Neural cell (in vitro differentiated cells): ENCODE results near the gene SLC29A4. TPM values are rescaled to one million over a fixed set of nuclear protein-coding genes. Genes with fewer than 3 reads are reported as not detected.
"Not testable (repeated sequence)": the region's sequence is repeated elsewhere in the genome, so short reads cannot be mapped to it uniquely, and the experiment has no call there.

ENCODE experiments used
- H2AFZ ChIP-seq: fragments of 200-600, 300-800 bp; sonication (generic), shearing (Covaris generic); 2 replicates; pipeline ENCODE4 v1.6.0; 2014; ENCODE audit warnings: low read depth, mild to moderate bottlenecking, antibody characterized with exemption, low read length, moderate library complexity
- H3F3A ChIP-seq: fragments of 200-600 bp; shearing (Covaris generic); 2 replicates; pipeline ENCODE4 v1.6.1; 2016; ENCODE audit warnings: mild to moderate bottlenecking, moderate library complexity, mixed read lengths, antibody characterized with exemption, low read length; ENCODE audit not compliant: insufficient read depth, poor library complexity, severe bottlenecking
- H3K27ac ChIP-seq: fragments of 200-600, 300-800 bp; sonication (generic), shearing (Covaris generic); 2 replicates; pipeline ENCODE4 v1.5.1; 2014; ENCODE audit warnings: mild to moderate bottlenecking, low read length, moderate library complexity
- H3K27me3 ChIP-seq: fragments of 300-800, 200-600 bp; sonication (generic), shearing (Covaris generic); 2 replicates; pipeline ENCODE4 v1.6.0; 2014; ENCODE audit warnings: mild to moderate bottlenecking, low read depth, low read length, moderate library complexity; ENCODE audit not compliant: insufficient read depth
- H3K36me3 ChIP-seq: fragments of 300-800, 200-600 bp; sonication (generic), shearing (Covaris generic); 2 replicates; pipeline ENCODE4 v1.5.1; 2014; ENCODE audit warnings: mild to moderate bottlenecking, antibody characterized with exemption, low read length, moderate library complexity; ENCODE audit not compliant: insufficient read depth
- H3K4me2 ChIP-seq: fragments of 300-800, 200-600 bp; sonication (generic), shearing (Covaris generic); 2 replicates; pipeline ENCODE4 v1.6.0; 2014; ENCODE audit warnings: mild to moderate bottlenecking, low read length
- H3K4me3 ChIP-seq: fragments of 300-800, 200-600 bp; sonication (generic), shearing (Covaris generic); 2 replicates; pipeline ENCODE4 v1.5.1; 2014; ENCODE audit warnings: mild to moderate bottlenecking, low read length, moderate library complexity
- H3K79me2 ChIP-seq: fragments of 200-600 bp; shearing (Covaris generic); replicated peaks from 2 replicates; pipeline ENCODE4 v1.6.0; 2014; ENCODE audit warnings: mild to moderate bottlenecking, low read length, moderate library complexity; ENCODE audit not compliant: insufficient read depth
- H3K9ac ChIP-seq: fragments of 300-800, 200-600 bp; sonication (generic), shearing (Covaris generic); 2 replicates; pipeline ENCODE4 v1.6.1; 2016; ENCODE audit warnings: mild to moderate bottlenecking, low read length, mixed read lengths
- H3K9me2 ChIP-seq: fragments of 200-600 bp; shearing (Covaris generic); 2 replicates; pipeline ENCODE4 v1.6.1; 2016; ENCODE audit warnings: mild to moderate bottlenecking, low read length, mixed read lengths; ENCODE audit not compliant: insufficient read depth
- H3K9me3 ChIP-seq: fragments of 200-600, 300-800 bp; sonication (generic), shearing (Covaris generic); 2 replicates; pipeline ENCODE4 v1.6.1; 2016; ENCODE audit warnings: mild to moderate bottlenecking, mixed run types, low read length, moderate library complexity, mixed read lengths
- H4K20me1 ChIP-seq: fragments of 200-600 bp; shearing (Covaris generic); 2 replicates; pipeline ENCODE4 v1.6.1; 2016; ENCODE audit warnings: mild to moderate bottlenecking, mixed run types; ENCODE audit not compliant: insufficient read depth
- CTCF ChIP-seq: fragments of 450-650 bp; IDR thresholded peaks from 2 replicates; pipeline ENCODE4 v1.5.1; 2014; ENCODE audit warnings: antibody characterized with exemption, mild to moderate bottlenecking, moderate library complexity; ENCODE audit not compliant: poor library complexity, severe bottlenecking
- EP300 ChIP-seq: fragments of 450-650 bp; conservative IDR thresholded peaks from 2 replicates; pipeline ENCODE4 v1.6.1; 2014; ENCODE audit warnings: antibody characterized with exemption, mild to moderate bottlenecking, moderate library complexity; ENCODE audit not compliant: poor library complexity, severe bottlenecking
- EZH2 ChIP-seq: fragments of 200-600, 300-800 bp; shearing (Covaris generic), sonication (generic); IDR thresholded peaks from 2 replicates; pipeline ENCODE4 v1.6.1; 2014; ENCODE audit warnings: antibody characterized with exemption, low read length, borderline replicate concordance, mild to moderate bottlenecking; ENCODE audit not compliant: insufficient read depth, poor library complexity, severe bottlenecking
- MXI1 ChIP-seq: fragments of 450-650 bp; conservative IDR thresholded peaks from 2 replicates; pipeline ENCODE4 v1.6.1; 2014; ENCODE audit warnings: antibody characterized with exemption, mild to moderate bottlenecking; ENCODE audit not compliant: poor library complexity, severe bottlenecking
- POLR2AphosphoS5 ChIP-seq: IDR thresholded peaks from 2 replicates; pipeline ENCODE4 v1.6.1; 2012
- RAD21 ChIP-seq: fragments of 450-650 bp; conservative IDR thresholded peaks from 2 replicates; pipeline ENCODE4 v1.6.1; 2014; ENCODE audit warnings: antibody characterized with exemption, mild to moderate bottlenecking, moderate library complexity
- SMC3 ChIP-seq: fragments of 450-650 bp; conservative IDR thresholded peaks from 2 replicates; pipeline ENCODE4 v1.6.1; 2014; ENCODE audit warnings: antibody characterized with exemption, mild to moderate bottlenecking, moderate library complexity; ENCODE audit not compliant: poor library complexity
- TAF1 ChIP-seq: IDR thresholded peaks from 2 replicates; pipeline ENCODE4 v1.6.1; 2012; ENCODE audit warnings: low read depth
- polyA plus RNA-seq: library from polyadenylated mRNA; depleted of rRNA; stranded (reverse); fragments of >200 nt; gene quantifications from 2 replicates; pipeline ENCODE4 v1.2.3, GENCODE V29; 2014
- TF ChIP-seq, protein P1 (sequence below): IDR thresholded peaks from 2 replicates; pipeline ENCODE4 v1.6.1; 2012; ENCODE audit warnings: borderline replicate concordance

SLC29A4 gene
- polyA plus RNA-seq, 1 donor from 2014 or later = 32.4 TPM

GRCh38 chr7:5288560-5288959 is 5.8 kb downstream of the SLC29A4 start:
- not testable (repeated sequence) for H3K27me3 ChIP-seq, H3F3A ChIP-seq, H3K27ac ChIP-seq, H2AFZ ChIP-seq, H3K9me3 ChIP-seq, H3K36me3 ChIP-seq, H3K9ac ChIP-seq, H3K4me3 ChIP-seq, H3K9me2 ChIP-seq, H4K20me1 ChIP-seq, H3K4me2 ChIP-seq
- H3K79me2 ChIP-seq = peaks cover 14% of the 10 kb centered on the region

DNA sequence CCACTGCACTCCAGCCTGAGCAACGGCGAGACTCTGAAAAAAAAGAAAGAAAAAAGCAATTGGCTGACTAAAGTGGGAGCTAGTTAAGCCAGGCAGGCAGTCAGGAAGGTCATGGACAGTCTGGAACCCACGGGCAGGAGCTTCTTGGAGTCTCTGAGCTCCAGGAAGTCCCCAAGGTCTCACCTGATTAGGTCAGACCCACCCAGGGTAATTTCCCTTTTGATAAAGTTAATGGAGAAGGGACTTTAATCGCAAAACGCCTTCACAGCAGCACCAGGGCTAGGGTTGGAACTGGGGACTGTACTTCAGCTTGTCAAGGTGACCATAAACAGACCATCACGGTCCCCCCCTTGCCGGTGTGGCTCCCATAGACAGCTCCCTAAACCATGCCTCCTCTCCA is 6.6 kb downstream of the SLC29A4 start:
- no peak overlapping the region for H3K27ac ChIP-seq
- H3K9me2 ChIP-seq = no peaks in the 10 kb centered on the region
- no peaks in the 10 kb centered on the region for H3K27me3 ChIP-seq
- no peak for TF ChIP-seq RAD21
- no peak for TF ChIP-seq TAF1
- TF ChIP-seq CTCF = no peak
- no peak for TF ChIP-seq SMC3
- TF ChIP-seq, protein P1, sequence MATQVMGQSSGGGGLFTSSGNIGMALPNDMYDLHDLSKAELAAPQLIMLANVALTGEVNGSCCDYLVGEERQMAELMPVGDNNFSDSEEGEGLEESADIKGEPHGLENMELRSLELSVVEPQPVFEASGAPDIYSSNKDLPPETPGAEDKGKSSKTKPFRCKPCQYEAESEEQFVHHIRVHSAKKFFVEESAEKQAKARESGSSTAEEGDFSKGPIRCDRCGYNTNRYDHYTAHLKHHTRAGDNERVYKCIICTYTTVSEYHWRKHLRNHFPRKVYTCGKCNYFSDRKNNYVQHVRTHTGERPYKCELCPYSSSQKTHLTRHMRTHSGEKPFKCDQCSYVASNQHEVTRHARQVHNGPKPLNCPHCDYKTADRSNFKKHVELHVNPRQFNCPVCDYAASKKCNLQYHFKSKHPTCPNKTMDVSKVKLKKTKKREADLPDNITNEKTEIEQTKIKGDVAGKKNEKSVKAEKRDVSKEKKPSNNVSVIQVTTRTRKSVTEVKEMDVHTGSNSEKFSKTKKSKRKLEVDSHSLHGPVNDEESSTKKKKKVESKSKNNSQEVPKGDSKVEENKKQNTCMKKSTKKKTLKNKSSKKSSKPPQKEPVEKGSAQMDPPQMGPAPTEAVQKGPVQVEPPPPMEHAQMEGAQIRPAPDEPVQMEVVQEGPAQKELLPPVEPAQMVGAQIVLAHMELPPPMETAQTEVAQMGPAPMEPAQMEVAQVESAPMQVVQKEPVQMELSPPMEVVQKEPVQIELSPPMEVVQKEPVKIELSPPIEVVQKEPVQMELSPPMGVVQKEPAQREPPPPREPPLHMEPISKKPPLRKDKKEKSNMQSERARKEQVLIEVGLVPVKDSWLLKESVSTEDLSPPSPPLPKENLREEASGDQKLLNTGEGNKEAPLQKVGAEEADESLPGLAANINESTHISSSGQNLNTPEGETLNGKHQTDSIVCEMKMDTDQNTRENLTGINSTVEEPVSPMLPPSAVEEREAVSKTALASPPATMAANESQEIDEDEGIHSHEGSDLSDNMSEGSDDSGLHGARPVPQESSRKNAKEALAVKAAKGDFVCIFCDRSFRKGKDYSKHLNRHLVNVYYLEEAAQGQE = no peak
- TF ChIP-seq POLR2AphosphoS5 = no peak
- TF ChIP-seq EZH2 = no peak
- no peak for TF ChIP-seq EP300
- TF ChIP-seq MXI1 = no peak
- no peaks in the 10 kb centered on the region for H4K20me1 ChIP-seq
- peaks cover 6% of the 10 kb centered on the region for H3K79me2 ChIP-seq
- no peak overlapping the region for H3K4me2 ChIP-seq
- no peaks in the 10 kb centered on the region for H3K36me3 ChIP-seq
- no peaks in the 10 kb centered on the region for H3F3A ChIP-seq
- no peak overlapping the region for H3K9ac ChIP-seq
- no peak overlapping the region for H3K4me3 ChIP-seq
- no peak overlapping the region for H2AFZ ChIP-seq
- H3K9me3 ChIP-seq = no peaks in the 10 kb centered on the region

DNA sequence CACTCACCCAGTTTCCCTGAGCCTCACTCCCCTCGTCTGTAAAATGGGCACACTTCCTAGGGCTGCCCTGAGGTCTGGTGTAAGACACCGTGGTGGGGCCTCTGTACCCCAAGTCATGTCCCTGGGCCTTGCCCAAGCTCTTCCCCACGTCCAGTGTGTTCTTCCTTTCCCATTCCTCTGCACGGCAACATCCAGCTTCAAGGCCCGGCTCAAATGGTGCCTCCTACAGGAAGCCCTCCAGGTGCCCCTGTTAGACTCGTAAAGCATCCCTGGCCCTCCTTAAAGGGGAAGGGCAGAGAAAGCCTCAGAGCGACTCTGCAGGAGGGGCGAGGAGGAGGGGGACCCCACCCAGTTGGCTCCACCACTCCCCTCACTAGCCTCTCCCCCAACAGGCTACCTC is 8.6 kb downstream of the SLC29A4 start:
- Histone ChIP-seq H3F3A (no peaks in the 10 kb centered on the region), H3K27ac (no peak overlapping the region), H3K36me3 (no peaks in the 10 kb centered on the region), H3K9ac (no peak overlapping the region), H4K20me1 (no peaks in the 10 kb centered on the region), H3K9me2 (no peaks in the 10 kb centered on the region), H3K27me3 (no peaks in the 10 kb centered on the region), H3K4me3 (no peak overlapping the region), H2AFZ (no peak overlapping the region), H3K79me2 (no peaks in the 10 kb centered on the region), H3K4me2 (no peak overlapping the region), H3K9me3 (no peaks in the 10 kb centered on the region)
- TF ChIP-seq EZH2 (no peak), MXI1 (no peak), EP300 (no peak), SMC3 (no peak), POLR2AphosphoS5 (no peak), TAF1 (no peak), RAD21 (no peak)
- TF ChIP-seq, protein P1 = no peak

DNA sequence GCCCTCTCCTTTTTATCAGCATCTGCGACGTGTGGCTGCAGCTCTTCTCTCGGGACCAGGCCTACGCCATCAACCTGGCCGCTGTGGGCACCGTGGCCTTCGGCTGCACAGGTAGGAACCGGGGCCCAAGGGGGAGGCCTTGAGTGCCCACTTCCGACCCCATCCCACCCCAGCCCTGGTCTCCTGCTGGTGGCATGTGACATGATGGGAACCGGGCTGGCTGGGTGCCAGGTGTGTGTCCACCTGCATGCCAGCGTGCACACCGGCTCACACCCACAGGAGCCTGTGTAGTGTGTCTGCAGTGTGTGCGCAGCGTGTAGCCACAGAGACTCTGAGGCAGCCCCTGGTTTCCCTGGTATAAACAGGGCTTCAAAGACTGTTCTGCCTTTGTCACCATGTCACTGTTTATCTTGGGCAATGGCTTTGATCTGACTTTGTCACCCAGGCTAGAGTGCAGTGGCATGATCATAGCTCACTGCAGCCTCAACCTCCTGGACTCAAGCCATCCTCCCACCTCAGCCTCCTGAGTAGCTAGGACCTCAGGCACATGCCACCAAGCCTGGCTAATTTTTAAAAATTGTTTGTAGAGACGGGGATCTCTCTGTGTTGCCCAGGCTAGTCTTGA is 9.1 kb downstream of the SLC29A4 start:
- H3K4me3 ChIP-seq, H2AFZ ChIP-seq, H3F3A ChIP-seq, H3K27me3 ChIP-seq, H3K9me3 ChIP-seq, H3K9ac ChIP-seq, H3K27ac ChIP-seq, H4K20me1 ChIP-seq, H3K4me2 ChIP-seq, H3K36me3 ChIP-seq, H3K79me2 ChIP-seq, H3K9me2 ChIP-seq: not testable (repeated sequence)
